Caco-2 (cell line): ENCODE results near the gene CAPN12. TPM values are rescaled to one million over a fixed set of nuclear protein-coding genes. Genes with fewer than 3 reads are reported as not detected.

Source experiments
- BruUV-seq: library from RNA; stranded (reverse); fragments of 400-500 nt; replicated peaks from 2 replicates; lab custom pipeline; 2021; lab: Mats Ljungman, UMichigan
- CTCF ChIA-PET: fragments of 300-600 bp; sonication (Branson Sonifier 250); formaldehyde crosslinking; loops from one replicate; lab custom pipeline; 2022; ENCODE audit warnings: antibody characterized with exemption; lab: Charles Lee
- POLR2A ChIA-PET: fragments of 300-600 bp; sonication (Branson Sonifier 250); formaldehyde crosslinking; loops from one replicate; lab custom pipeline; 2022; ENCODE audit warnings: antibody characterized with exemption; lab: Charles Lee
- DNase-seq, 2 experiments: peaks; one replicate each; pipeline versions ENCODE4 v3.0.0 to v3.0.0-alpha.2; 2020 to 2022
- H3K27me3 ChIP-seq: replicated peaks from 2 replicates; pipeline ENCODE4 v1.6.0; 2011; ENCODE audit warnings: low read length; ENCODE audit not compliant: control insufficient read depth, insufficient read depth
- H3K36me3 ChIP-seq: 2 replicates; pipeline ENCODE4 v1.5.1; 2011; ENCODE audit warnings: low read length; ENCODE audit not compliant: control insufficient read depth, insufficient read depth
- H3K4me1 ChIP-seq: fragments of 250-450 bp; sonication (Bioruptor Pico); 2 replicates; pipeline ENCODE4 v1.5.1; 2020; ENCODE audit warnings: mild to moderate bottlenecking
- H3K4me3 ChIP-seq: 2 replicates; pipeline ENCODE4 v1.5.1; 2011; ENCODE audit warnings: low read depth, mild to moderate bottlenecking, control low read depth, low read length
- H3K9me3 ChIP-seq: fragments of 250-450 bp; sonication (Bioruptor Pico); 2 replicates; pipeline ENCODE4 v1.5.1; 2020; ENCODE audit warnings: mild to moderate bottlenecking, moderate library complexity
- H3K27ac Mint-ChIP-seq: one replicate; pipeline ENCODE4 v1.8.0; 2022; ENCODE audit warnings: mixed read lengths; ENCODE audit not compliant: unreplicated experiment
- H3K27me3 Mint-ChIP-seq: one replicate; pipeline ENCODE4 v1.8.0; 2022; ENCODE audit warnings: mixed read lengths; ENCODE audit not compliant: insufficient read depth, unreplicated experiment
- H3K36me3 Mint-ChIP-seq: one replicate; pipeline ENCODE4 v1.8.0; 2022; ENCODE audit warnings: mild to moderate bottlenecking, mixed read lengths; ENCODE audit not compliant: insufficient read depth, unreplicated experiment
- H3K4me1 Mint-ChIP-seq: one replicate; pipeline ENCODE4 v1.8.0; 2022; ENCODE audit warnings: low read depth, mixed read lengths; ENCODE audit not compliant: unreplicated experiment
- H3K4me3 Mint-ChIP-seq: one replicate; pipeline ENCODE4 v1.8.0; 2022; ENCODE audit warnings: mild to moderate bottlenecking, moderate library complexity, mixed read lengths; ENCODE audit not compliant: unreplicated experiment
- H3K9me3 Mint-ChIP-seq: one replicate; pipeline ENCODE4 v1.8.0; 2022; ENCODE audit warnings: mixed read lengths; ENCODE audit not compliant: unreplicated experiment
- intact Hi-C: fragments of 100-400 bp; cut with micrococcal nuclease; formaldehyde crosslinking; loops from one replicate; pipeline ENCODE4 v1.10.0; 2022; ENCODE audit not compliant: unreplicated experiment
- total RNA-seq: library from RNA; stranded (reverse); gene quantifications from 2 replicates; pipeline ENCODE4 v1.2.3, GENCODE V29; 2022
- TF ChIP-seq, protein P1 (sequence below), 2 experiments: fragments of 200-600 bp in 1 of 2; IDR thresholded peaks; 1 replicate in 1 of 2; 2 replicates in 1 of 2; pipeline versions ENCODE4 v1.5.1 to v1.8.0; 2011 to 2022; ENCODE audit warnings: antibody characterized with exemption in 1 of 2, control low read depth in 1 of 2, inconsistent platforms in 1 of 2, low read depth in 1 of 2, low read length in 1 of 2, mild to moderate bottlenecking in 1 of 2, moderate library complexity in 1 of 2; ENCODE audit not compliant: insufficient read depth in 1 of 2, severe bottlenecking in 1 of 2, unreplicated experiment in 1 of 2

Gene CAPN12
- total RNA-seq, 1 experiment from 2014 or later, result 8.8 TPM

DNA sequence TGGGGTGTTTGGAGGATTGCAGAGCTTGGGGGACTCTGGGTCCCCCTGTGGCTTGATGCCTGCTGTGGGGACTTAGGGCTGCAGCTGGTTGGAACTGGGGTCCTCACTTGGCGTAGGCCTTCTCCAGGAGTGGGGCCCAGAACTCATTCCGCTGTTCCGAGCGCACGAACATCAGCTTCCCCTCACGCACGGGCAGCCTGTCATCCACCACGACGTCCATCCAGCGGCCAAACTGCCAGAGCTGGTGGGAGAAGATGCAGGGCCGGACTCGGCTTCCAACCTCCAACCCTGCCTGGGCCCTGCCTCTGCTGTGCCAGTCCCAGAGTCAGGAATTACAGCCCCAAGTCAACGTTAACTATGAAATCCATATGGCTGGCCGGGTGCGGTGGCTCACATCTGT is 2.6 kb downstream of the CAPN12 start:
- Histone ChIP-seq H3K27me3 (no peaks in the 10 kb centered on the region), H3K4me1 (peaks cover 11% of the 10 kb centered on the region; the same call in 1 of the 2 replicates), H3K4me3 (no peak overlapping the region), H3K36me3 (no peaks in the 10 kb centered on the region), H3K9me3 (no peaks in the 10 kb centered on the region)
- ChIA-PET CTCF (no interaction called here), POLR2A (interaction anchor here (0.6 kb wide), 1 partner anchor 78 kb away, joined by 3 read pairs; no protein-coding TSS in a partner anchor)
- intact Hi-C loops, result no loop called here
- no TSS peak for BruUV-seq
- Mint-ChIP-seq H3K27me3 (no peaks in the 10 kb centered on the region), H3K9me3 (no peaks in the 10 kb centered on the region), H3K4me1 (peaks cover 6% of the 10 kb centered on the region), H3K27ac (no peak overlapping the region), H3K36me3 (peaks cover 16% of the 10 kb centered on the region), H3K4me3 (no peak overlapping the region)
- TF ChIP-seq, protein P1, sequence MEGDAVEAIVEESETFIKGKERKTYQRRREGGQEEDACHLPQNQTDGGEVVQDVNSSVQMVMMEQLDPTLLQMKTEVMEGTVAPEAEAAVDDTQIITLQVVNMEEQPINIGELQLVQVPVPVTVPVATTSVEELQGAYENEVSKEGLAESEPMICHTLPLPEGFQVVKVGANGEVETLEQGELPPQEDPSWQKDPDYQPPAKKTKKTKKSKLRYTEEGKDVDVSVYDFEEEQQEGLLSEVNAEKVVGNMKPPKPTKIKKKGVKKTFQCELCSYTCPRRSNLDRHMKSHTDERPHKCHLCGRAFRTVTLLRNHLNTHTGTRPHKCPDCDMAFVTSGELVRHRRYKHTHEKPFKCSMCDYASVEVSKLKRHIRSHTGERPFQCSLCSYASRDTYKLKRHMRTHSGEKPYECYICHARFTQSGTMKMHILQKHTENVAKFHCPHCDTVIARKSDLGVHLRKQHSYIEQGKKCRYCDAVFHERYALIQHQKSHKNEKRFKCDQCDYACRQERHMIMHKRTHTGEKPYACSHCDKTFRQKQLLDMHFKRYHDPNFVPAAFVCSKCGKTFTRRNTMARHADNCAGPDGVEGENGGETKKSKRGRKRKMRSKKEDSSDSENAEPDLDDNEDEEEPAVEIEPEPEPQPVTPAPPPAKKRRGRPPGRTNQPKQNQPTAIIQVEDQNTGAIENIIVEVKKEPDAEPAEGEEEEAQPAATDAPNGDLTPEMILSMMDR (IDR thresholded peaks at IDR 0.05; ENCODE audit: insufficient read depth in 1 of 2, low read depth in 1 of 2, low read length in 1 of 2, severe bottlenecking in 1 of 2, unreplicated experiment in 1 of 2), result no peak
- DNase-seq, result peak in 1 of 2 experiments; percentile 25

DNA sequence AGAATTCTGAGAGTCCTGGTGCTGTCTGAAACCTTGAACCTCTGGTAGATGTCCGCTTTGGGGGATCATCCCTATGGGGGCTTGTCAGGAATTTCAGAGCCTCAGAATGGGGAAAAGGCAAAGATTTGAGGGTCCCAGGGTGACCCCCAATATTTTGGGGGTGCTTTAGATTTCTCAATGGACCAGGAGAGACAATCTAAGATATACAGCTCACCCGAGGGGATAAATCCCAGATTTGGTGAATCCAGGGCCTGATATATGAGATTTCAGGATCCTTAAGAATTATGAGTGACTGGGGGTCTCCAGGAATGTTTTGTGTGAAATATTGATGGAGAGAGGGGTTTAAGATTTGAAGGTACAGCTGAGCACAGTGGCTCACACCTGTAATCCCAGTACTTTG is 3.3 kb downstream of the CAPN12 start:
- no peak overlapping the region for H3K27ac Mint-ChIP-seq
- Histone ChIP-seq H3K4me1 (peaks cover 11% of the 10 kb centered on the region; the same call in 1 of the 2 replicates), H3K27me3 (no peaks in the 10 kb centered on the region), H3K4me3 (no peak overlapping the region), H3K36me3 (no peaks in the 10 kb centered on the region), H3K9me3 (no peaks in the 10 kb centered on the region)
- H3K36me3 Mint-ChIP-seq, result peaks cover 23% of the 10 kb centered on the region
- ChIA-PET POLR2A (no interaction called here), CTCF (no interaction called here)
- BruUV-seq, result no TSS peak
- H3K4me3 Mint-ChIP-seq, result no peak overlapping the region
- H3K4me1 Mint-ChIP-seq, result peaks cover 6% of the 10 kb centered on the region
- TF ChIP-seq, protein P1 (IDR thresholded peaks at IDR 0.05; ENCODE audit: insufficient read depth in 1 of 2, low read depth in 1 of 2, low read length in 1 of 2, severe bottlenecking in 1 of 2, unreplicated experiment in 1 of 2), result no peak
- H3K27me3 Mint-ChIP-seq, result no peaks in the 10 kb centered on the region
- DNase-seq, result no peak
- intact Hi-C loops, result no loop called here
- no peaks in the 10 kb centered on the region for H3K9me3 Mint-ChIP-seq

DNA sequence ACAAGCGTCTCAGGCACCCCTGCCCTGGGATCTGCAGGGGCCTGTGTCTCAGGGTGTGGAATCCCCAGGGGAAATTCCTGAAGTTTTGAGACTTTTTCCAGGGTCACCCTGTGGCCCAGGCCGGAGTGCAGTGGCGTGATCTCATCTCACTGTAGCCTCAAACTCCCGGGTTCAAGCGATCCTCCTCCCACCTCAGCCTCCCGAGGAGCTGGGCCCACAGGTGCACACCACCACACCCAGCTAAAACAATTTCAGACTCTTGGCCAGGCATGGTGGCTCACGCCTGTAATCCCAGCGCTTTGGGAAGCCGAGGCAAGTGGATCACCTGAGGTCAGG is 4.0 kb downstream of the CAPN12 start:
- no peaks in the 10 kb centered on the region for H3K9me3 ChIP-seq
- no peak overlapping the region for H3K4me3 ChIP-seq
- no peaks in the 10 kb centered on the region for H3K9me3 Mint-ChIP-seq
- intact Hi-C loops, result no loop called here
- peaks cover 30% of the 10 kb centered on the region for H3K36me3 Mint-ChIP-seq
- H3K4me1 ChIP-seq, result peaks cover 13% of the 10 kb centered on the region
- no peaks in the 10 kb centered on the region for H3K36me3 ChIP-seq
- no TSS peak for BruUV-seq
- CTCF ChIA-PET, result no interaction called here
- H3K4me3 Mint-ChIP-seq, result no peak overlapping the region
- TF ChIP-seq, protein P1 (IDR thresholded peaks at IDR 0.05; ENCODE audit: insufficient read depth in 1 of 2, low read depth in 1 of 2, low read length in 1 of 2, severe bottlenecking in 1 of 2, unreplicated experiment in 1 of 2), result no peak
- no peaks in the 10 kb centered on the region for H3K27me3 Mint-ChIP-seq
- peaks cover 7% of the 10 kb centered on the region for H3K4me1 Mint-ChIP-seq
- POLR2A ChIA-PET, result no interaction called here
- no peak overlapping the region for H3K27ac Mint-ChIP-seq
- DNase-seq, result no peak
- no peaks in the 10 kb centered on the region for H3K27me3 ChIP-seq
